Nephron (organoid): ENCODE results near the gene KASH5.

ENCODE experiments used
- H3K27ac Mint-ChIP-seq, 3 experiments: 2 replicates each; pipeline ENCODE4 v1.8.0; 2020; ENCODE audit warnings: mixed read lengths in 3 of 3, mild to moderate bottlenecking in 2 of 3, moderate library complexity in 1 of 3
- H3K27me3 Mint-ChIP-seq: 2 replicates; pipeline ENCODE4 v1.8.0; 2021; ENCODE audit warnings: low read depth, mild to moderate bottlenecking, moderate library complexity, mixed read lengths
- H3K36me3 Mint-ChIP-seq: 2 replicates; pipeline ENCODE4 v1.8.0; 2020; ENCODE audit warnings: low read depth, mixed read lengths
- H3K4me1 Mint-ChIP-seq: 2 replicates; pipeline ENCODE4 v1.8.0; 2020; ENCODE audit warnings: mixed read lengths
- H3K4me3 Mint-ChIP-seq, 3 experiments: 2 replicates each; pipeline ENCODE4 v1.8.0; 2020; ENCODE audit warnings: mild to moderate bottlenecking in 3 of 3, mixed read lengths in 3 of 3, moderate library complexity in 2 of 3
- H3K9me3 Mint-ChIP-seq: 2 replicates; pipeline ENCODE4 v1.8.0; 2020; ENCODE audit warnings: mixed read lengths
- CTCF ChIP-seq, 3 experiments: fragments of 200-600 bp; sonication (generic); IDR thresholded peaks; one replicate each; pipeline ENCODE4 v1.5.0; 2021; ENCODE audit warnings: antibody characterized with exemption in 3 of 3; ENCODE audit not compliant: unreplicated experiment in 3 of 3

The KASH5 gene

GRCh38 chr19:49374665-49375434, 13.2 kb upstream of the KASH5 start:
- H3K4me3 Mint-ChIP-seq, result no peak overlapping the region
- no peaks in the 10 kb centered on the region for H3K36me3 Mint-ChIP-seq
- H3K9me3 Mint-ChIP-seq, result peaks cover 5% of the 10 kb centered on the region
- no peak for TF ChIP-seq CTCF (IDR thresholded peaks at IDR 0.05; ENCODE audit: unreplicated experiment in 3 of 3)
- H3K27ac Mint-ChIP-seq, result no peak overlapping the region
- H3K4me1 Mint-ChIP-seq, result peaks cover 4% of the 10 kb centered on the region
- peaks cover 11% of the 10 kb centered on the region for H3K27me3 Mint-ChIP-seq

GRCh38 chr19:49378512-49378911, 9.5 kb upstream of the KASH5 start:
- no peak for TF ChIP-seq CTCF (IDR thresholded peaks at IDR 0.05; ENCODE audit: unreplicated experiment in 3 of 3)
- peaks cover 11% of the 10 kb centered on the region for H3K27me3 Mint-ChIP-seq
- H3K9me3 Mint-ChIP-seq, result peaks cover 15% of the 10 kb centered on the region
- no peak overlapping the region for H3K4me3 Mint-ChIP-seq
- peaks cover 4% of the 10 kb centered on the region for H3K4me1 Mint-ChIP-seq
- H3K27ac Mint-ChIP-seq, result peak overlapping the region in 2 of 3 experiments; percentile 7 to 25
- H3K36me3 Mint-ChIP-seq, result peaks cover 3% of the 10 kb centered on the region

GRCh38 chr19:49380391-49380790, 7.7 kb upstream of the KASH5 start:
- no peak for TF ChIP-seq CTCF (IDR thresholded peaks at IDR 0.05; ENCODE audit: unreplicated experiment in 3 of 3)
- peaks cover 14% of the 10 kb centered on the region for H3K27me3 Mint-ChIP-seq

GRCh38 chr19:49382639-49383038, 5.4 kb upstream of the KASH5 start:
- Mint-ChIP-seq H3K4me3 (no peak overlapping the region), H3K36me3 (peaks cover 3% of the 10 kb centered on the region), H3K27me3 (peaks cover 3% of the 10 kb centered on the region), H3K4me1 (peaks cover 4% of the 10 kb centered on the region), H3K9me3 (peaks cover 16% of the 10 kb centered on the region), H3K27ac (no peak overlapping the region)
- TF ChIP-seq CTCF (IDR thresholded peaks at IDR 0.05; ENCODE audit: unreplicated experiment in 3 of 3), result no peak

More at GRCh38 chr19:49380391-49380790, 7.7 kb upstream of the KASH5 start:
- H3K4me3 Mint-ChIP-seq, result no peak overlapping the region
- no peak overlapping the region for H3K27ac Mint-ChIP-seq
- peaks cover 4% of the 10 kb centered on the region for H3K4me1 Mint-ChIP-seq
- H3K36me3 Mint-ChIP-seq, result peaks cover 3% of the 10 kb centered on the region
- H3K9me3 Mint-ChIP-seq, result peaks cover 18% of the 10 kb centered on the region

- H3K27me3 Mint-ChIP-seq, result peaks cover 4% of the 10 kb centered on the region
- H3K27ac Mint-ChIP-seq, result no peak overlapping the region
- H3K4me3 Mint-ChIP-seq, result no peak overlapping the region
- peaks cover 3% of the 10 kb centered on the region for H3K36me3 Mint-ChIP-seq
- H3K4me1 Mint-ChIP-seq, result peaks cover 2% of the 10 kb centered on the region
- TF ChIP-seq CTCF (IDR thresholded peaks at IDR 0.05; ENCODE audit: unreplicated experiment in 3 of 3), result no peak
- H3K9me3 Mint-ChIP-seq, result peaks cover 16% of the 10 kb centered on the region
Observed at GRCh38 chr19:49383599-49383998, 4.5 kb upstream of the KASH5 start.

GRCh38 chr19:49389406-49389805, 1.4 kb downstream of the KASH5 start:
- H3K36me3 Mint-ChIP-seq, result no peaks in the 10 kb centered on the region
- H3K4me1 Mint-ChIP-seq, result peaks cover 6% of the 10 kb centered on the region
- no peaks in the 10 kb centered on the region for H3K9me3 Mint-ChIP-seq
- no peak overlapping the region for H3K27ac Mint-ChIP-seq
- H3K4me3 Mint-ChIP-seq, result no peak overlapping the region
- peaks cover 28% of the 10 kb centered on the region for H3K27me3 Mint-ChIP-seq
- no peak for TF ChIP-seq CTCF (IDR thresholded peaks at IDR 0.05; ENCODE audit: unreplicated experiment in 3 of 3)
